ENCODE results near the gene GPX5. TPM values are rescaled to one million over a fixed set of nuclear protein-coding genes. Genes with fewer than 3 reads are reported as not detected.

Gene GPX5
- total RNA-seq, 1 donor: not detected

DNA sequence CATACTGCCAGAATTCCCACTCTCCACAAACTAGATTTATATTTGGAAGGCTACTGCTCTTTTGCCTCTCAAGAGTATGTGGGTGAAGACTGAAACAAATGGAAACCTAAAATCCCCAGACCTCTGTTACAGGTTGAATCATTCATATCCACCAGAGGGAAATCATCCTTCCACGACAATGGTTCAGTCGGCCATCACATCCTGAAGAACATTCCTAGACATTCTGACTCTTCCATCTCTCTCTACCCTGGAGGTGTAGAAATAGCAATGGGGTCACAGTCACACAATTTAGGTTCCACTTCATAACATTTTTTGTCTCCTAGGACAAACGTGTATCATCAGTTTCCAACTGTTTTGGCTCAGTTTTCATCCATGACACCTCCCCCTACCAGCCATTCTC, 8.6 kb downstream of the GPX5 start:
- H3K4me3 ChIP-seq (ENCODE audit: low read depth, low read length): no peak overlapping the region
- no peak for DNase-seq (ENCODE audit: low read depth)
- TF ChIP-seq, protein P1, sequence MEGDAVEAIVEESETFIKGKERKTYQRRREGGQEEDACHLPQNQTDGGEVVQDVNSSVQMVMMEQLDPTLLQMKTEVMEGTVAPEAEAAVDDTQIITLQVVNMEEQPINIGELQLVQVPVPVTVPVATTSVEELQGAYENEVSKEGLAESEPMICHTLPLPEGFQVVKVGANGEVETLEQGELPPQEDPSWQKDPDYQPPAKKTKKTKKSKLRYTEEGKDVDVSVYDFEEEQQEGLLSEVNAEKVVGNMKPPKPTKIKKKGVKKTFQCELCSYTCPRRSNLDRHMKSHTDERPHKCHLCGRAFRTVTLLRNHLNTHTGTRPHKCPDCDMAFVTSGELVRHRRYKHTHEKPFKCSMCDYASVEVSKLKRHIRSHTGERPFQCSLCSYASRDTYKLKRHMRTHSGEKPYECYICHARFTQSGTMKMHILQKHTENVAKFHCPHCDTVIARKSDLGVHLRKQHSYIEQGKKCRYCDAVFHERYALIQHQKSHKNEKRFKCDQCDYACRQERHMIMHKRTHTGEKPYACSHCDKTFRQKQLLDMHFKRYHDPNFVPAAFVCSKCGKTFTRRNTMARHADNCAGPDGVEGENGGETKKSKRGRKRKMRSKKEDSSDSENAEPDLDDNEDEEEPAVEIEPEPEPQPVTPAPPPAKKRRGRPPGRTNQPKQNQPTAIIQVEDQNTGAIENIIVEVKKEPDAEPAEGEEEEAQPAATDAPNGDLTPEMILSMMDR (IDR thresholded peaks at IDR 0.05; ENCODE audit: insufficient read depth, low read depth, low read length): no peak

DNA sequence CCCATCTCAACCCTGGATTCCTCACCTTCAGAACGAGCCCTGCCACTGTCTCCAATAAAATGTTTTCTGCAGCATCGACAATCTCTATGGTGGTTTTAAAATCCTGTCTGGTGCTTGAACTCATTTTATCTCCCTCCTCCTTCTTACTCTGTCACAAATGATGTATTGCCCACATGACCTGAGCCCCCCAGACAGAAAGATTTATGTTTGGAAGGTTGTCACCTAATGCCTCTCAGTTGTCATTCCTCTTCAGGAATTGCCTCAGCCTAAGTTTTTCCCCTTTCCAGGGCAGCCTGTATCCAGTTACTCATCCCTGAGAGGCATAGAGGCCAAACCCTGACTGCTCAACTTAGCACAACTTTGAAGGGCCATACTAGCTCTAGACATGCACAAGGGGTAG, 9.2 kb downstream of the GPX5 start:
- no peak for DNase-seq (ENCODE audit: low read depth)
- TF ChIP-seq, protein P1 (IDR thresholded peaks at IDR 0.05; ENCODE audit: insufficient read depth, low read depth, low read length): no peak
- H3K4me3 ChIP-seq (ENCODE audit: low read depth, low read length): no peak overlapping the region

DNA sequence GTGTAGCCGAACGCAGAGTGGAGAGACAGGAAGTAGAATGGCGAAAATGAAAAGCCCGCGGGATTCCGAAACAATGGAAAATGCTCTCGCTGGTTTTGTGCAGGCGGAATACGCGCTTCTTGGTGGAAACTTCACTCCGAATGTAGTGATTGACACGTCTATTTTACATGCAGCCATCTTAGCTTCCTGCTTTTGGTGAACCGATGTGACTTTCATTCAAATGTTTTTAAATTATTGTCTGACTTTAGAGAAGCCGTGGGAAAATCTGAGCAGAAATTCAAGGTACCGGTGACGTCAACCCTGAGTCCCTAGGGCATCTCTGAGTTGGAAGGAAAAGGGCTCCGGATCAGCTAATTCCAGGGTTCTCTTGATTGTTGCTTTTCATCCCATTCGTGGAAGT, 11.4 kb downstream of the GPX5 start:
- DNase-seq (ENCODE audit: low read depth): no peak
- TF ChIP-seq, protein P1 (IDR thresholded peaks at IDR 0.05; ENCODE audit: insufficient read depth, low read depth, low read length): no peak
- H3K4me3 ChIP-seq (ENCODE audit: low read depth, low read length): peak overlapping the region; percentile 32

DNA sequence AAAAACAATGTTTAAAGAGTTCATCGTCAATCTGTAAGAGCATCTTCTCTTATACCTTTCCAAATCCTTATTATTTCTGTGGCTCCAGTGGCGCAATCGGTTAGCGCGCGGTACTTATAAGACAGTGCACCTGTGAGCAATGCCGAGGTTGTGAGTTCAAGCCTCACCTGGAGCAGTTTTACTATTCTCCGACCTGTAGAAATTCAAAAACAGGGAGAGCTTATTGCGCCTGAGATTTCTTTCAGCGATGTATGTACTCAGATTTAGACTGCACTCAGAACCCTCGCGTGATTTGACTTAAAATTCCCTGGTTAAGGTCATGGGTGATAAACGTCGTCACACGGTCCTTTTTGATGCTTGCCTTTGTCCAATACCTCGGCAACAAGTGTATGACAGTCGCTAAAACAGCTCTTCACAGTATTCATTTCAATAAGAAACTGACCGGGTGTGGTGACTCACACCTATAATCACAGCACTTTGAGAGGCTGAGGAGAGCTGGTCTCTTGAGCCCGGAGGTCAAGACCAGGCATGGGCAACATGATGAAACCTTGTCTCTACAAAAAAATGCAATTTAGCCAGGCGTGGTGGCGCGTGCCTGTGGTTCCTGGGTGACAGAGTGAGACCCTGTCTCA, 11.9 kb downstream of the GPX5 start:
- no peak overlapping the region for H3K4me3 ChIP-seq (ENCODE audit: low read depth, low read length)
- TF ChIP-seq, protein P1 (IDR thresholded peaks at IDR 0.05; ENCODE audit: insufficient read depth, low read depth, low read length): no peak
- DNase-seq (ENCODE audit: low read depth): no peak

DNA sequence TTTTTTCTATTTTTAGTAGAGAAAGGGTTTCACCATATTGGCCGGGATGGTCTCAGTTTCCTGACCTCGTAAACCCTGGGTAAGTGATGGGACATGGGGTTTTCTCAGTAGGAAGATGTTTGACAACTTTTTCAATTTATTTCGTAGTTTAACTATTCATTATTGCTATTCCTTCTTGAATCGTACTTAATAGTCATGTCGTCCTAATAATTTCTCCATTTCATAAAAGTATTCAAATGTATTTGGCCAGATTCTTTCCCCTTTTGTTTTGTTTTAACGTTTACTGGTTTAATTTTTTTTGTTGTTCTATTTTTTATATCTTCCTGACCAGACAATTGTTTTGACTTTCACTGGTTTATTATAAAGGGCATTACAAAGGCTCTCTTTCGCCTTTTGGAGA, 16.3 kb downstream of the GPX5 start:
- H3K4me3 ChIP-seq (ENCODE audit: low read depth, low read length): no peak overlapping the region
- TF ChIP-seq, protein P1 (IDR thresholded peaks at IDR 0.05; ENCODE audit: insufficient read depth, low read depth, low read length): no peak
- DNase-seq (ENCODE audit: low read depth): no peak

DNA sequence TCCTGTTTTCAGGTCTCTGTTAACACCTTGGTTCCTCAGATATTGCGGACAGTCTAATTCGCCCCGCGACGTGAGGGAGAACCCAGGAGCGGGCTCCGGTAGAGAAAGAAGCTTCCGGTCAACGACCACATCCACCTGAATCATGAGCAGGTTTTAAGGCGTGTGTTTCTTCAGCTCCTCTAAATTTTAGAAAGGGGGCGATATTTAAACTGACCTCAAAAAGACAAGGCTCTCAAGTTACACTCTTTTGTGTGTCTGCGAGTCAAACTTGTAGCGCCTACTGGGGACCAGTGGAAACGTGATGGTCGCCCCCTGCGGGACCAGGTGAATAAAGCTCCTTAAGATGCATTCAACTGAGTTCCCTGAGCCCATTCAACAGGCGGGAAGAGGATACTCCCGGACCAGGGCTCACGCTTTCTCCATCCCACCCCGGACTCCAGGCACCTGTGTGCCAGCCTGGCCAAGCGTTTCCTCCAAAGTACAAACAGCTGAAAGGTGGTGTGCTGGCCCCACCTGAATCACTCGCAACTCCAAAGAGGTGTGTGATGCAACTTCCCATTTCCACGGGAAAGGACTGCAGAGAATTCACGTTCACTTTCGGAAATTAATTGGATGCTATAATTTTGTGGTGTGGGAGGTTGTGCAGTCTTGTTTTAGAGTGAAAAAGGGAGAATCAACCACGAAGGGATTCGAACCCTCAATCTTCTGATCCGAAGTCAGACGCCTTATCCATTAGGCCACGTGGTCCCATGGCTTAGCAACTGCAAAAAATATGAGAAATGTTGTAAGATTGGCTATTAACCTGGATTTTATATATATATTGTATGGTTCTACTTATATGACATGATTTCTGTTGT, 17.0 kb downstream of the GPX5 start:
- H3K4me3 ChIP-seq (ENCODE audit: low read depth, low read length): peak overlapping the region; percentile 32
- TF ChIP-seq, protein P1 (IDR thresholded peaks at IDR 0.05; ENCODE audit: insufficient read depth, low read depth, low read length): peak; percentile 32

More for the DNA sequence above, 17.0 kb downstream of the GPX5 start:
- DNase-seq (ENCODE audit: low read depth): peak; percentile 71

Data from fibroblast of villous mesenchyme (primary cell).